ENCODE measurements around the gene WEE1.
A peak's percentile ranks its signal among the peaks of the same experiment; 100 is the strongest.
"Not testable (repeated sequence)": the region's sequence is repeated elsewhere in the genome, so short reads cannot be mapped to it uniquely, and the experiment has no call there.

Gene WEE1

DNA sequence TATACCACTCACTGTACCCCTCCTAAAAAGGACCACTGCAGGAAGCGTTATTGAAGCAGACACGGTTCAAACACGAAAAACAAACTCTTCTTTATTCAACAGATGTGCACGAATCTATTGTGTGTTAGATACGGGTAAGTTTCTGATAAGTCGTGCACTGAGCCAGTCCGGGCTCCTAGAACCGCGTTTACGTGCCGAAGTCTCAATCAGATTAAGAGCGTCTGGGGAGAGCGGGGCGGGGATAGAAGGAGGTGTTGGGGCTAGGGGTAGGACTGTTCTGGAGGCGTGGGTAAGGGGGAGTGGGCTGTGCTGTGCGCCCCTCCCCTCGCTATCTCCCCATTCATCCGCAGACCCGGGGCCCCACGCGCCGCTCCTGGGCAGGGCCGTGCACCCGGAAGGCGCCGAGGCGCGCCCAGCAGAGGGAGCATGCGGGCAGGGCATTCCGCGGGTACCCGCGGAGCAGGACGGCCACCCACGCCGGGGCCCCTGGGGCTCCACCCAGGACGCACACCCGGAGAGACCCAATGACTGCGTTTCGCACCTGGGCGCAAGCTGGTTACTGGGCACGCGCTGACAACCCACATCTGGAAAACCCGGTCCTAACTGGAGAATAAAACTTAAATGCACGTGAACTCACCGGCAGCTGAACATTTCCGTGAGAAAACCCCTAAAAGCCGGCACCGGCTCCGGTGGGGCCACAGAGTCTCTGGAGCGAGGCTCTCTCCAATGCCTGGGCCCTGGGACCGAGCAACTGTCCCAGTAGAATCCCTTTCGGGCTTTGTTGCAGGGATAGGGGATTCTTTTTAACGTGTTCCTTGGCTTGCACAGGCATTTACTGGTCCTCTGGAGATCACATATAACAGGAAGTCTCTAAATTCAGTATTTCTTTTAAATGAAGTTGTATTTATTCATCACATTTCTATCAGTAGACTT is 40.6 kb downstream of the WEE1 start:
- in situ Hi-C loops (cut with HindIII; ENCODE audit: low pct_ligation_motif_present, low pct_unique_long_range_greater_than_20kb, low sequenced_read_pairs) = no loop called here
- DNase-seq = peak; percentile 85

DNA sequence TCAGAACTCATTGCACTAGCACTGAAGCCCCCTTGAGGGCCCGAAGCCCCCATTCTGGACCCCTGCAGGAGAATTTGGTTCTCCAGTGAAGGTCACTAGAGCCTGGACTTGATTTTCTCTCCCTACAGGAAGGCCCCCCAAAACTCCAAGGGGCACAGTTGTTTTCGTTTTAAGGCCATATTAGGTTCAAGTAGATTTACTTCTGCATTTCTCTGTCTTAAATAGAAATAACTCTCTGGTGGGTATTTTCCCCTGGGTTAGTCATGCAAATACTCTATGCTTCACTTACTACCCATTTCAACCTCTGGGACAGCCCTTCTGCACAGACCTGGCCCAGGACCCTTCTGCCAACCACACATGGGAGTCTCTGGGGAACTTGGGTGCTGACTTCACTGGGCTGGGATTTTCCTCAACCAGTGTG is 41.6 kb downstream of the WEE1 start:
- peak; percentile 21 for DNase-seq
- in situ Hi-C loops (cut with HindIII; ENCODE audit: low pct_ligation_motif_present, low pct_unique_long_range_greater_than_20kb, low sequenced_read_pairs) = no loop called here

DNA sequence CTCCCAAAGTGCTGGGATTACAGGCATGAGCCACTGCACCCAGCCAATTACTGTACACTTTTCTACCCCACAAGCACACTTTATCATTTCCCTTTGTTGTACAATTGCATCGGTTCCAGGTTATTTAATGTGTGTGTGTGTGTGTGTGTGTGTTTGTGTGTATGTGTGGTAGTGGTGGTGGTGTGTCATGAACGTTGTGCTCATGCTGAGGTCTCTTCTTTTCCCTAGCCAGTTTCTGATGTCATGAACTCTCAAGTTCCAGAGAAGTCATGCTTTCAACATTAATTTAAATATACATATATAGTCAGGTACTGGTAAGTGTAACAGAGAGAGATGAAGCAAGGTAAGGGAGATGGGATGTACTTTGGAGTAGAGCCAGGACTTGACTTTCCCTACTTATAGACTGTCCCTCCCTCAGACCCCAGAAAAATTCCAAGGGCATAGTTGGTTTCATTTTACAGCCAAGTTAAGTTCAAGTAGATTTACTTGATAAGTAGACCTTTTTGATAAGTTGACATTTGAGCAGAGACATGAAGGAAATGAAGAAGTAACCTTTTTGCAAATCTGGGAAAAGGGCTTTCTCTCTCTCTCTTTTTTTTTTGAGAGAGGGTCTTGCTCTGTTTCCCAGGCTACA is 42.7 kb downstream of the WEE1 start:
- DNase-seq = no peak
- in situ Hi-C loops (cut with HindIII; ENCODE audit: low pct_ligation_motif_present, low pct_unique_long_range_greater_than_20kb, low sequenced_read_pairs) = no loop called here

DNA sequence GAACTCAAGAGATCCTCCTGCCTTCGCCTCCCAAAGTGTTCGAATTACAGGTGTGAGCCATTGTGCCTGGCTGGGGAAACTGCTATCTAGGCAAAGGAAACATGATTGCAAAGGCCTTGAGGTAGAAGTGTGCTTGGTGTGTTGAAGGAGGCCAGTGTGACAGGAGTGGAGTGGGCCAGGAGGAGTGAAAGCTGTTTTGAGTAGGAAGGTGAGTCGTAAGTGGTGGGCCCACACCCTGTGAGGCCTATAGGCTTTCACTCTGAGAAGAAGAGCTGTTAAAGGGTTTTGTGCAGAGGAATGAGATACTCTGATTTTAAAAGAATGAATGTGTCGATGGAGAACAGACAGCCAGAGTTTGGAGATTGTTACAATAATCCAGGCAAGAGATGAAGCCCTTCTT is 43.4 kb downstream of the WEE1 start:
- in situ Hi-C loops (cut with HindIII; ENCODE audit: low pct_ligation_motif_present, low pct_unique_long_range_greater_than_20kb, low sequenced_read_pairs) = no loop called here
- DNase-seq = no peak

DNA sequence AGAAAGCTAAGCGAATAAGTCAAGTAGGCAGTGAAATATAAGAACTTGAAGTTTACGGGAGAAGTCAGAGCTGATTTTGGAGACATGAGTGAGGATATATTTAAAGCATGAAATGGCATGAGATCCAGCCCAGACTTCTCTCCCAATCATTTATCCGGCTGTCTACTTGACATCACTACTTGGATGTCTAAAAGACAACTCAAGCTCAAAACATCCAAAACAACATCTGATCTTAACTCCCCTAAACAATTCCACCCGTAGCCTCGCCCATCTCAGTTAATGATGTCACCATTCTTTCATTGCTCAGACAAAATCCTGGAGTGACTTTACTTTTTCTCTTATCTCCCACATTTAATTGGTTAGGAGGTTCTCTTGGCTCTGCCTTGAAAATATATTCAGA is 44.5 kb downstream of the WEE1 start:
- in situ Hi-C loops (cut with HindIII; ENCODE audit: low pct_ligation_motif_present, low pct_unique_long_range_greater_than_20kb, low sequenced_read_pairs) = no loop called here
- no peak for DNase-seq

DNA sequence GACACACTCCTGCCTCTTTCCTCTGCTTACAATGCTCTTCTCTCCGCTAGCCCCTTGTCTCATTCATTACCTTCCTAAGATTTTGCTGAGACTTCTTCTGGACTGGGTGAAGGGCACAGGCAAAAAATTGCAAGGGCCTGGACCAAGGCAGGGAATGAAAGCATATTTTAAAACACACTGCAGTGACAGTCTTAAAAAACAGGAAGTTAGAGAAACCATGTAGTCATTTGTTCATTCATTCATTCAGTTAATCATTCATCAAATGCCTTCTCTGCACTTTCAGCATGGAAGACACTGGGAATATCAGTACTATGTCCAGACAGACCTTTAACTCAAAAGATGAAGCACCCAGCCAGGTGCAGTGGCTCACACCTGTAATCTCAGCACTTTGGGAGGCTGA is 45.5 kb downstream of the WEE1 start:
- in situ Hi-C loops (cut with HindIII; ENCODE audit: low pct_ligation_motif_present, low pct_unique_long_range_greater_than_20kb, low sequenced_read_pairs) = no loop called here
- no peak for DNase-seq

DNA sequence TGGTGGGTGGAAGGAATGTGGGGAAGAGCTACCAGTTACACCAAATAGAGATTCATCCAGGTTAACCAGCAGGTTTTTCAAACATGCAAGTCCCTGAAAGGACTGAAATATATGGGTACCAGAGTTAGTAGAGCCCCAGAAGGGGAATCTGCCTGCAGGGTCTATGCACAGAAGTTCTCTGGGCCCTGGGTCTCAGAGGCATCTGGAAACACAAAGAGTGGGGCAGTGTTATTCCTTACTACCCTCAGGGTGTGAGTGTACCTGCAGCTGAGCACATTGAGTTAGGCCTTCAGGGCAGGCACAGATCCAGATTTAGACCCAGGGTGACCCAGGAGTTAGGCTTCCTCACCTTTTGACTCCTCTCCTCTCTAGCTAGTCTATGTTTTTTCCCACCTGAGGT is 46.5 kb downstream of the WEE1 start:
- in situ Hi-C loops (cut with HindIII; ENCODE audit: low pct_ligation_motif_present, low pct_unique_long_range_greater_than_20kb, low sequenced_read_pairs) = no loop called here
- DNase-seq = no peak

DNA sequence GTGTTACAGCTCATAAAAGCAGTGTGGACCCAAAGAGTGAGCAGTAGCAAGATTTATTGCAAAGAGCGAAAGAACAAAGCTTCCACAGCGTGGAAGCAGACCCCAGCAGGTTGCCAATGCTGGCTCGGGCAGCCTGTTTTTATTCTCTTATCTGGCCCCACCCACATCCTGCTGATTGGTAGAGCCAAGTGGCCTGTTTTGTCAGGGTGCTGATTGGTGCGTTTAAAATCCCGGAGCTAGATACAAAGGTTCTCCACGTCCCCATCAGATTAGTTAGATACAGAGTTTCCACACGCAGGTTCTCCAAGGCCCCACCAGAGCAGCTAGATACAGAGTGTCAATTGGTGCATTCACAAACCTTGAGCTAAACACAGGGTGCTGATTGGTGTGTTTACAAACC is 48.9 kb downstream of the WEE1 start:
- in situ Hi-C loops (cut with HindIII; ENCODE audit: low pct_ligation_motif_present, low pct_unique_long_range_greater_than_20kb, low sequenced_read_pairs); DNase-seq: not testable (repeated sequence)

DNA sequence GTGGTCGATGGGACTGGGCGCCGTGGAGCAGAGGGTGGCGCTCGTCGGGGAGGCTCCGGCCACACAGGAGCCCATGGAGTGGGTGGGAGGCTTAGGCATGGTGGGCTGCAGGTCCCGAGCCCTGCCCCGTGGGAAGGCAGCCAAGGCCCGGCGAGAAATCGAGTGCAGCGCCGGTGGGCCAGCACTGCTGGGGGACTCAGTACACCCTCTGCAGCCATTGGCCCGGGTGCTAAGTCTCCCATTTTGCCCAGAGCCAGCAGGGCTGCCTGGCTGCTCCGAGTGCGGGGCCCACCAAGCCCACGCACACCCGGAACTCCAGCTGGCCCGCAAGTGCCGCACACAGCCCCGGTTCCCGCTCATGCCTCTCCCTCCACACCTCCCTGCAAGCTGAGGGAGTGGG is 49.6 kb downstream of the WEE1 start:
- DNase-seq; in situ Hi-C loops (cut with HindIII; ENCODE audit: low pct_ligation_motif_present, low pct_unique_long_range_greater_than_20kb, low sequenced_read_pairs): not testable (repeated sequence)

DNA sequence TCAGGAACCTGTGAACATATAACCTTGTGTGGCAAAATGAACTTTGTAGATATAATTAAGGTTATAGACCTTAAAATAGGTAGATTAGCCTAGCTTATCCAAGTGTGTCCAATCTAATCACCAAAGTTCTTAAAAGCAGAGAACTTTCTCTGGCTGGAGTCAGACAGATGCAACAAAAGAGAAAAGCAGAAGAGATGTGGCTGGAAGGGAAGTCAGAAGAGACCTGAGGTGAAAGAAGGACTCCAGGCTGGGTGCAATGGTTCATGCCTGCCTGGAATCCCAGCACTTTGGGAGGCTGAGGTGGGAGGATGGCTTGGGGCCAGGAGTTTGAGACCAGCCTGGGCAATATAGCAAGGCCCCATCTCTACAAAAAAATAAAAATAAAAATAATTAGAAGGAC is 51.0 kb downstream of the WEE1 start:
- in situ Hi-C loops (cut with HindIII; ENCODE audit: low pct_ligation_motif_present, low pct_unique_long_range_greater_than_20kb, low sequenced_read_pairs) = no loop called here
- DNase-seq = no peak

DNA sequence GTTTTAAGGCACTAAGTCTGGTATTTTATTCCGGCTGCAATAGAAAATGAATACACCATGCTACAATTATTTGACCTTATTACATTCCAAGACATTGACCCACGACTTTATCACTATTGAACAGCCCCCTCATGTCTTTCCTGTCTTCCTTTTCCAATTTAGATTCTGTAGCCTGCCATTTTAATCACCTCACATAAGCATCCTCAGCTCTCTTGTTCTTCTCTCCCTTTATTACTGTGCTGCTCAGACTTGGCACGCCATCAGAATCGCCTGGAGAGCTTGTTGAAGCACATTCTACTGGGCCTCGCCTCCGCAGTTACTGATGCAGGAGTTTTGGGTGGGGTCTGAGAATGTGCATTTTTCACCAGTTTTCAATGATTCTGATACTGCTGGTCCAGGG is 51.7 kb downstream of the WEE1 start:
- in situ Hi-C loops (cut with HindIII; ENCODE audit: low pct_ligation_motif_present, low pct_unique_long_range_greater_than_20kb, low sequenced_read_pairs) = no loop called here
- no peak for DNase-seq

DNA sequence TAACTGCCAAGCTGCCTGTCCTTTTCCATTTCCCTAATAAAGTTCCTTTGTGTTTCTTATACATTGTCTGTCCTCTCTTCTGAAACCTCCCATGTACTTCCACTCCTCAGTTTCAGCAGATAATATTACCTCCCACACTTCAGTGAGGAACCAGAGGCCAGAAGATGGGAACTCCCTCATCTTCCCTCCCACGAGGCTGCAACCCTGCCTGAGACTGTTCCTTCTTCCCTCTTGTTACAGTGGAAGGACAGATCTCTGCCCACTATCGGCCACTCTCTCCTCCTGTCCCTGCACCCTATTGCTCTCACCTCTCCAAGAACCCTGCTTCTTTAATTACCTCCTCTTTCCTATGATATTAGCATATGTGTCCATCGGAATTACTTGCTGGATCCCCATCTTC is 52.3 kb downstream of the WEE1 start:
- in situ Hi-C loops (cut with HindIII; ENCODE audit: low pct_ligation_motif_present, low pct_unique_long_range_greater_than_20kb, low sequenced_read_pairs) = no loop called here
- DNase-seq = no peak

DNA sequence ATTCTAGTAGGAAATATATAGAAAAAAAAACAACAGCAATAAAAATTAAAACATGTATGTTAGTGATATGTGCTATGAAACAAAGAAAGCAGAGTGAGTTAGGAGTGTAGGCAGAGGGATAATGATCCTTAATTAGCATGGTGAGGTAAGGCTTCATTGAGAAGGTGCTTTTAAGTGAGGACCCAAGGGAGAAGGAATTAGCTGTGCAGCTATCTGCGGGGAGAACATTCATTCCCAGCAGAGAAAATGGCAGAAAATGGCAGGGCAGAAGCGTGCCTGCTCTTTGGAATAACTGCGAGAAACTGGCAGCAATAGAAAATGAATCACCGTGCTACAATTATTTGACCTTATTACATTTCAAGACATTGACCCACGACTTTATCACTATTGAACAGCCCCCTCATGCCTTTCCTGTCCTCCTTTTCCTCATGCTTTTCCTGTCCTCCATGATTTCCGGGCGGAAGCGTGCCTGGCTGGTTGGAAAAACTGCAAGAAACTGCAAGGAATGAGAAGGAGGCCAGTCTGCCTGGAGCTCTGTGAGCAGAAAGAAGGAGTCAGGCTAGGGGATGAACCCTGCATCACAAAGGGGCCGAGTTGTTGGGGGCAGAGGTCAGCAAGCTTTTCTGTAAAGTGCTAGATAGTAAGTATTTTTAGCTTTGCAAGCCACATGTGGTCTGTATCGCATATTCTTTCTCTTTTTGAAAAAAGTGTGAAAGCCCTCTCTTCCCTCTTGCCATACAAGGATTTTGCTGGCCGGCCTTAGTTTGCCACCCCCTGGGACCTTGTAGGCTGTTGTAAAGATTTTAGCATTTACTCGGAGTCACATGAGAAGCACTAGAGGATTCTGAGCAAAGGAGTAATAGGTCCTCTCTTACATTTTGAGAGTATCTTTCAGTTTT is 53.3 kb downstream of the WEE1 start:
- in situ Hi-C loops (cut with HindIII; ENCODE audit: low pct_ligation_motif_present, low pct_unique_long_range_greater_than_20kb, low sequenced_read_pairs) = no loop called here

DNA sequence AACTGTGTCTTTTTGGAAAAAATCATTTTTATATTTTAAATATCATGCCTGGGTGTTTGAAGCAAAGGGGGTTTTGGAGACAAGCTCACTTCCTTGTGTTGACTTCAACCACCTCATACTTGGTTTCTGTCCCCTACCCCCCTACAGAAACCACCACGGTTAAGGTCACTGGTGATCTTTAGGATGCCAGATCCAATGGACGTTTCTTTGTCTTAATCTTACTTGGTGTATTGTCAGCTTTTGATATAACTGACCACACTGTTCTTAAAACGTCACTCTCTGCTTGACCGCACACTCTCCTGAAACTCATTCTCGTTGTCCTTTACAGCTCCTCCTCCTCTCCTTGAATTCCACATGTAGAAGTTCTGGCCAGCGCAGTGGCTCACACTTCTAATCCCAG is 55.6 kb downstream of the WEE1 start:
- DNase-seq = no peak
- in situ Hi-C loops (cut with HindIII; ENCODE audit: low pct_ligation_motif_present, low pct_unique_long_range_greater_than_20kb, low sequenced_read_pairs) = no loop called here

More for the DNA sequence above, 53.3 kb downstream of the WEE1 start:
- DNase-seq = no peak

DNA sequence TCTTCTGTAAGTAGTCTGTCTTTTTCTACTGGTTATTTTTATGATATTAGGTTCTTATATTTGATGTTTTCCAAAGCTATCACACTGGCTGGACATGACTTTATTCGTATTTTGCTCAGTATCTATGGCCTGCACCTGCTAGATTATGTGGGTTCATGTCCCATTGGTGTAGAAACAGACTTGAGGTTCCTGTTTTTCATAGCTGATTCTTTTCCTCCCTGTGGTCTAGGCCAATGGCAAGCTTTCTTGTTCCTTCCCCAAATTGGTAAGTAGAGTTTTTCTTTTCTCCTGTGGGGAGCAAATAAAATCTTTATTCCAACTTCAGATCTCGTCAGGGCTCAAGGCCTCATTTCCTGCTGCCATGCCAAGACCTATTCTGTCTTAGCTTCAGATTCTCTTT is 60.2 kb downstream of the WEE1 start:
- in situ Hi-C loops (cut with HindIII; ENCODE audit: low pct_ligation_motif_present, low pct_unique_long_range_greater_than_20kb, low sequenced_read_pairs) = no loop called here
- DNase-seq = no peak

DNA sequence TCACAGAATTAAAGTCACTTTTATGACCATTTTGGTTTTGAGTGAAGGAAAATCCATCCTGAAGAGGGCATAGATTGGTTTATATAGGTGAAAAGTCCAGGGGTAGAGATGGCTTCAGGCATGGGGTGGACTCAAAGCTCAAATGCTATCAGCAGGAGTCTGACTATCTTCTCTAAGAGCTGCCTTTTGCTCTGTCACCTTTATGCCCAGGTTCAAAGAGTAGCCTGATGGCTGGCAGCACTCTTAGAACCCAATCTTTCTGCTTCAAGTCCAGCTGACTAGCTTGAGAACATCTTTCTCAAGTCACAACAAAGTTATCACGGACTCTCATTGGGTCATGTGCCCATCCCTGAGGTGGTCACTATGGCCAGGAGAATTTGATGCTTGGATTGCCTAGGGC is 63.2 kb downstream of the WEE1 start:
- in situ Hi-C loops (cut with HindIII; ENCODE audit: low pct_ligation_motif_present, low pct_unique_long_range_greater_than_20kb, low sequenced_read_pairs) = no loop called here
- DNase-seq = no peak

DNA sequence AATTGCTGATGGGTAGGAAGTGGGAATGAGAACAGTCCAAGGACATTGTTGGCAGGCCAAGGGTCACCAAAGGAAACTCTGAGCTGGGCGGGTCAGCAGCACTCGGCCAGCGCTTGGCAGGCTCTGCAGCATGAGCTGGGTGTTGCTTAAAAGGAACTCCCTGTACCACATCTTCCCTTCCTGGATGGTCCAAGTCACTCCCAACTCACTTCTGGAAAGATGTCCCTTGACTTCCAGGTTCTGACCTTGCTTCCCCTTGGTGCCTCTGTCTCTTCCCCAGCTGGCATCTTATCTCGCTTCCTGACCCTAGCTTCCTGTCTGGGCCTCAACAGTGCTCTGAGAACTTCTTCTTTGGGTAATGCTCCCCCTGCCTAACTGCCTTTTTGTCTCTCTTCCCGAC is 65.6 kb downstream of the WEE1 start:
- in situ Hi-C loops (cut with HindIII; ENCODE audit: low pct_ligation_motif_present, low pct_unique_long_range_greater_than_20kb, low sequenced_read_pairs) = no loop called here
- no peak for DNase-seq
